GM23338 (cell line): Measurements from ENCODE around the gene RTP5.

Experiments
- EZH2 ChIP-seq: fragments of 200-600 bp; sonication (generic); IDR thresholded peaks from one replicate; pipeline ENCODE4 v1.8.0; 2017; ENCODE audit warnings: antibody characterized with exemption, mild to moderate bottlenecking, low read depth; ENCODE audit not compliant: unreplicated experiment
- EZH2phosphoT487 ChIP-seq: fragments of 200-600 bp; sonication (generic); IDR thresholded peaks from one replicate; pipeline ENCODE4 v1.8.1; 2018; ENCODE audit warnings: antibody characterized with exemption; ENCODE audit not compliant: unreplicated experiment
- JUNB ChIP-seq: IDR thresholded peaks from one replicate; pipeline ENCODE4 v1.6.1; 2016; ENCODE audit warnings: antibody characterized with exemption; ENCODE audit not compliant: unreplicated experiment
- TF ChIP-seq, protein P1 (sequence below), 2 experiments: fragments of 200-600 bp in 1 of 2; sonication (generic) in 1 of 2; conservative IDR thresholded peaks; 2 replicates each; pipeline versions ENCODE4 v1.5.1 to v1.6.1; 2016 to 2017; ENCODE audit warnings: antibody characterized with exemption in 2 of 2, low read depth in 2 of 2, mild to moderate bottlenecking in 2 of 2, moderate library complexity in 1 of 2
- TF ChIP-seq, protein P2 (sequence below): IDR thresholded peaks from 2 replicates; pipeline ENCODE4 v1.6.1; 2016; ENCODE audit warnings: antibody characterized with exemption
- TF ChIP-seq, protein P3 (sequence below): IDR thresholded peaks from one replicate; pipeline ENCODE4 v1.6.1; 2018; ENCODE audit warnings: antibody characterized with exemption; ENCODE audit not compliant: unreplicated experiment

DNA sequence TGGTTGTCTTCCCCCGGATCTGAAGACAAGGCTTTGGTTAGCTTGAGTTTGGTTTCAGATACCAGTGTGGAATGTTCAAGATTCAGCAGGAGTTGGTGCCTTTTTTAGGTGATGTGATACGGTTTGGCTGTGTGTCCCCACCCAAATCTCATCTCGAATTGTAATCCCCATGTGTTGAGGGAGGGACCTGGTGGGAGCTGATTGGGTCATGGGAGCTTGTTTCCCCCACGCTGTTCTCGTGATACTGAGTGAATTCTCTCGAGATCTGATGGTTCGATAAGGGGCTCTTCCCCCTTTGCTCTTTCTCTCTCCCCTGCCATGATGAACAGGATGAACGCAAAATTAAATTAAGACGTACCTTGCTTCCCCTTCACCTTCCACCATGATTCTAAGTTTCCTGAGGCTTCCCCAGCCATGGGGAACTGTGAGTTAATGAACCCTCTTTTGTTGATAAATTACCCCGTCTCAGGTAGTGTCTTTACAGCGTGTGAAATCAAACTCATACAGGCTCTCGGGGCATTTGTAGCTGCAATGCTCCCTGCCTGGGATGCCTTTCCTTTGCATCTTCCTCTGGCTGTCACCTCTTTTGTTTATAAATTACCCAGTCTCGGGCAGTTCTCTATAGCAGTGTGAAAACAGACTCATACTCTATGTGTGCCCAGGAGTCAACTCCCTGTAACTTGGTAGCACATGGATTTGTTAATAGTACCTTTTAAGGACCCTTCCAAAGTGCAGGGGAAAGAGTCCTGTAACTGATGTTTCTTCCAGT lies 32.1 kb upstream of the RTP5 start:
- TF ChIP-seq, protein P1, sequence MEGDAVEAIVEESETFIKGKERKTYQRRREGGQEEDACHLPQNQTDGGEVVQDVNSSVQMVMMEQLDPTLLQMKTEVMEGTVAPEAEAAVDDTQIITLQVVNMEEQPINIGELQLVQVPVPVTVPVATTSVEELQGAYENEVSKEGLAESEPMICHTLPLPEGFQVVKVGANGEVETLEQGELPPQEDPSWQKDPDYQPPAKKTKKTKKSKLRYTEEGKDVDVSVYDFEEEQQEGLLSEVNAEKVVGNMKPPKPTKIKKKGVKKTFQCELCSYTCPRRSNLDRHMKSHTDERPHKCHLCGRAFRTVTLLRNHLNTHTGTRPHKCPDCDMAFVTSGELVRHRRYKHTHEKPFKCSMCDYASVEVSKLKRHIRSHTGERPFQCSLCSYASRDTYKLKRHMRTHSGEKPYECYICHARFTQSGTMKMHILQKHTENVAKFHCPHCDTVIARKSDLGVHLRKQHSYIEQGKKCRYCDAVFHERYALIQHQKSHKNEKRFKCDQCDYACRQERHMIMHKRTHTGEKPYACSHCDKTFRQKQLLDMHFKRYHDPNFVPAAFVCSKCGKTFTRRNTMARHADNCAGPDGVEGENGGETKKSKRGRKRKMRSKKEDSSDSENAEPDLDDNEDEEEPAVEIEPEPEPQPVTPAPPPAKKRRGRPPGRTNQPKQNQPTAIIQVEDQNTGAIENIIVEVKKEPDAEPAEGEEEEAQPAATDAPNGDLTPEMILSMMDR (conservative IDR thresholded peaks at IDR 0.05; ENCODE audit: low read depth in 2 of 2) = no peak
- TF ChIP-seq EZH2phosphoT487 = no peak
- TF ChIP-seq, protein P2, sequence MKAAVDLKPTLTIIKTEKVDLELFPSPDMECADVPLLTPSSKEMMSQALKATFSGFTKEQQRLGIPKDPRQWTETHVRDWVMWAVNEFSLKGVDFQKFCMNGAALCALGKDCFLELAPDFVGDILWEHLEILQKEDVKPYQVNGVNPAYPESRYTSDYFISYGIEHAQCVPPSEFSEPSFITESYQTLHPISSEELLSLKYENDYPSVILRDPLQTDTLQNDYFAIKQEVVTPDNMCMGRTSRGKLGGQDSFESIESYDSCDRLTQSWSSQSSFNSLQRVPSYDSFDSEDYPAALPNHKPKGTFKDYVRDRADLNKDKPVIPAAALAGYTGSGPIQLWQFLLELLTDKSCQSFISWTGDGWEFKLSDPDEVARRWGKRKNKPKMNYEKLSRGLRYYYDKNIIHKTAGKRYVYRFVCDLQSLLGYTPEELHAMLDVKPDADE = no peak
- TF ChIP-seq EZH2 = no peak
- TF ChIP-seq JUNB = no peak
- TF ChIP-seq, protein P3, sequence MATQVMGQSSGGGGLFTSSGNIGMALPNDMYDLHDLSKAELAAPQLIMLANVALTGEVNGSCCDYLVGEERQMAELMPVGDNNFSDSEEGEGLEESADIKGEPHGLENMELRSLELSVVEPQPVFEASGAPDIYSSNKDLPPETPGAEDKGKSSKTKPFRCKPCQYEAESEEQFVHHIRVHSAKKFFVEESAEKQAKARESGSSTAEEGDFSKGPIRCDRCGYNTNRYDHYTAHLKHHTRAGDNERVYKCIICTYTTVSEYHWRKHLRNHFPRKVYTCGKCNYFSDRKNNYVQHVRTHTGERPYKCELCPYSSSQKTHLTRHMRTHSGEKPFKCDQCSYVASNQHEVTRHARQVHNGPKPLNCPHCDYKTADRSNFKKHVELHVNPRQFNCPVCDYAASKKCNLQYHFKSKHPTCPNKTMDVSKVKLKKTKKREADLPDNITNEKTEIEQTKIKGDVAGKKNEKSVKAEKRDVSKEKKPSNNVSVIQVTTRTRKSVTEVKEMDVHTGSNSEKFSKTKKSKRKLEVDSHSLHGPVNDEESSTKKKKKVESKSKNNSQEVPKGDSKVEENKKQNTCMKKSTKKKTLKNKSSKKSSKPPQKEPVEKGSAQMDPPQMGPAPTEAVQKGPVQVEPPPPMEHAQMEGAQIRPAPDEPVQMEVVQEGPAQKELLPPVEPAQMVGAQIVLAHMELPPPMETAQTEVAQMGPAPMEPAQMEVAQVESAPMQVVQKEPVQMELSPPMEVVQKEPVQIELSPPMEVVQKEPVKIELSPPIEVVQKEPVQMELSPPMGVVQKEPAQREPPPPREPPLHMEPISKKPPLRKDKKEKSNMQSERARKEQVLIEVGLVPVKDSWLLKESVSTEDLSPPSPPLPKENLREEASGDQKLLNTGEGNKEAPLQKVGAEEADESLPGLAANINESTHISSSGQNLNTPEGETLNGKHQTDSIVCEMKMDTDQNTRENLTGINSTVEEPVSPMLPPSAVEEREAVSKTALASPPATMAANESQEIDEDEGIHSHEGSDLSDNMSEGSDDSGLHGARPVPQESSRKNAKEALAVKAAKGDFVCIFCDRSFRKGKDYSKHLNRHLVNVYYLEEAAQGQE = no peak
